ENCODE results near the gene RPL13A. TPM values are rescaled to one million over a fixed set of nuclear protein-coding genes. Genes with fewer than 3 reads are reported as not detected.
A peak's percentile ranks its signal among the peaks of the same experiment; 100 is the strongest.
"Not testable (repeated sequence)": the region's sequence is repeated elsewhere in the genome, so short reads cannot be mapped to it uniquely, and the experiment has no call there.

Gene RPL13A
- total RNA-seq, 1 donor from 2014 or later, result 2,617 TPM

GRCh38 chr19:49441210-49441959 lies 46.0 kb upstream of the RPL13A start, which contains the start of gene SLC17A7:
Gene SLC17A7, minus strand, starts transcription at chr19:49441527. Its CDS starts 148 bp downstream, at chr19:49441379.
- H3K27me3 Mint-ChIP-seq (ENCODE audit: unreplicated experiment), result peaks cover 61% of the 10 kb centered on the region
- H3K4me1 Mint-ChIP-seq (ENCODE audit: unreplicated experiment), result peaks cover 23% of the 10 kb centered on the region
- H3K36me3 Mint-ChIP-seq (ENCODE audit: unreplicated experiment), result no peaks in the 10 kb centered on the region
- H3K27ac Mint-ChIP-seq (ENCODE audit: unreplicated experiment), result no peak within 1 kb of the TSS
- TF ChIP-seq CTCF (IDR thresholded peaks at IDR 0.05), result no peak
- no peaks in the 10 kb centered on the region for H3K9me3 Mint-ChIP-seq (ENCODE audit: unreplicated experiment)
- DNase-seq (ENCODE audit: extremely low spot score, unreplicated experiment), result no peak
- peak within 1 kb of the TSS; percentile 77 for H3K4me3 Mint-ChIP-seq (ENCODE audit: unreplicated experiment)

- no peak for TF ChIP-seq CTCF (IDR thresholded peaks at IDR 0.05)
- no peak for DNase-seq (ENCODE audit: extremely low spot score, unreplicated experiment)
- Mint-ChIP-seq H3K4me1 (ENCODE audit: unreplicated experiment) (peaks cover 23% of the 10 kb centered on the region), H3K27me3 (ENCODE audit: unreplicated experiment) (peaks cover 56% of the 10 kb centered on the region), H3K36me3 (ENCODE audit: unreplicated experiment) (peaks cover 4% of the 10 kb centered on the region), H3K27ac (ENCODE audit: unreplicated experiment) (no peak overlapping the region), H3K9me3 (ENCODE audit: unreplicated experiment) (no peaks in the 10 kb centered on the region), H3K4me3 (ENCODE audit: unreplicated experiment) (peak overlapping the region; percentile 77)
Measured at GRCh38 chr19:49441960-49442350, 45.5 kb upstream of the RPL13A start.

GRCh38 chr19:49442354-49442753 lies 45.1 kb upstream of the RPL13A start:
- no peak overlapping the region for H3K27ac Mint-ChIP-seq (ENCODE audit: unreplicated experiment)
- H3K4me3 Mint-ChIP-seq (ENCODE audit: unreplicated experiment), result peak overlapping the region; percentile 77
- H3K9me3 Mint-ChIP-seq (ENCODE audit: unreplicated experiment), result no peaks in the 10 kb centered on the region
- peaks cover 52% of the 10 kb centered on the region for H3K27me3 Mint-ChIP-seq (ENCODE audit: unreplicated experiment)
- no peak for DNase-seq (ENCODE audit: extremely low spot score, unreplicated experiment)
- peaks cover 23% of the 10 kb centered on the region for H3K4me1 Mint-ChIP-seq (ENCODE audit: unreplicated experiment)
- H3K36me3 Mint-ChIP-seq (ENCODE audit: unreplicated experiment), result peaks cover 4% of the 10 kb centered on the region
- no peak for TF ChIP-seq CTCF (IDR thresholded peaks at IDR 0.05)

- no peaks in the 10 kb centered on the region for H3K9me3 Mint-ChIP-seq (ENCODE audit: unreplicated experiment)
- H3K4me1 Mint-ChIP-seq (ENCODE audit: unreplicated experiment), result peaks cover 23% of the 10 kb centered on the region
- H3K4me3 Mint-ChIP-seq (ENCODE audit: unreplicated experiment), result peak overlapping the region; percentile 77
- H3K36me3 Mint-ChIP-seq (ENCODE audit: unreplicated experiment), result peaks cover 4% of the 10 kb centered on the region
- no peak for TF ChIP-seq CTCF (IDR thresholded peaks at IDR 0.05)
- peak; percentile 94 for DNase-seq (ENCODE audit: extremely low spot score, unreplicated experiment)
- peak overlapping the region; percentile 73 for H3K27ac Mint-ChIP-seq (ENCODE audit: unreplicated experiment)
- peaks cover 46% of the 10 kb centered on the region for H3K27me3 Mint-ChIP-seq (ENCODE audit: unreplicated experiment)
Measured at GRCh38 chr19:49442771-49443365, 44.5 kb upstream of the RPL13A start.

GRCh38 chr19:49443366-49444099 lies 43.9 kb upstream of the RPL13A start:
- peak; percentile 97 for DNase-seq (ENCODE audit: extremely low spot score, unreplicated experiment)
- TF ChIP-seq CTCF (IDR thresholded peaks at IDR 0.05), result peak; percentile 86
- Mint-ChIP-seq H3K36me3 (ENCODE audit: unreplicated experiment) (peaks cover 6% of the 10 kb centered on the region), H3K27me3 (ENCODE audit: unreplicated experiment) (peaks cover 40% of the 10 kb centered on the region), H3K9me3 (ENCODE audit: unreplicated experiment) (no peaks in the 10 kb centered on the region), H3K4me1 (ENCODE audit: unreplicated experiment) (peaks cover 23% of the 10 kb centered on the region), H3K4me3 (ENCODE audit: unreplicated experiment) (peak overlapping the region; percentile 77), H3K27ac (ENCODE audit: unreplicated experiment) (peak overlapping the region; percentile 73)

GRCh38 chr19:49444100-49444700 lies 43.2 kb upstream of the RPL13A start:
- H3K36me3 Mint-ChIP-seq (ENCODE audit: unreplicated experiment); H3K27ac Mint-ChIP-seq (ENCODE audit: unreplicated experiment); H3K4me3 Mint-ChIP-seq (ENCODE audit: unreplicated experiment); H3K9me3 Mint-ChIP-seq (ENCODE audit: unreplicated experiment); DNase-seq (ENCODE audit: extremely low spot score, unreplicated experiment): not testable (repeated sequence)
- H3K4me1 Mint-ChIP-seq (ENCODE audit: unreplicated experiment), result peaks cover 25% of the 10 kb centered on the region
- peaks cover 33% of the 10 kb centered on the region for H3K27me3 Mint-ChIP-seq (ENCODE audit: unreplicated experiment)
